ENCODE measurements around the gene TLE1. TPM values are rescaled to one million over a fixed set of nuclear protein-coding genes. Genes with fewer than 3 reads are reported as not detected.
"Not testable (repeated sequence)": the region's sequence is repeated elsewhere in the genome, so short reads cannot be mapped to it uniquely, and the experiment has no call there.

The TLE1 gene
- total and polyA plus RNA-seq, 9 donors, result 25.8 to 58.1 (median 41.1) TPM

DNA sequence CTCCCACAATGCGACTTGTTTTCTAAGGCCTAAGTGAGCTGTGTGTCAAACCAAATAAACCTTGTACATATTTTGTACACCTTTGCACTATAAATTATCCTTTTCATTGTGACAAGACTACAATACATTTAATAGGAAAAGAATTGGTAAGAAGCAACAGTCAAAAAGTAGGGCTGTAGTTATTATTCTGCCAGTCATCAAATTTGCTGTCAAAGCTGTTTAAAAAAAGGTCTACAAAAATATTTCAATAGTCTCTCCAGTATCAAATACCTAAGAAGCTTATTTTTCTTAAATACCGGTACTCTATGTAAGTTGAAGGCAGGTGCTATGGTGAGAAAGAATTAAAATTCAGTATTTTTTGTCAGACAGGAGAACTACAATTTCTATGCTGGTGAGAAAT lies 40.5 kb downstream of the TLE1 start:
- intact Hi-C loops (cut with DNase I), result no loop called here
- WGBS, 3 donors, result 70 to 92% (median 82%) methylated on average over 2 of the region's 2 CpGs

DNA sequence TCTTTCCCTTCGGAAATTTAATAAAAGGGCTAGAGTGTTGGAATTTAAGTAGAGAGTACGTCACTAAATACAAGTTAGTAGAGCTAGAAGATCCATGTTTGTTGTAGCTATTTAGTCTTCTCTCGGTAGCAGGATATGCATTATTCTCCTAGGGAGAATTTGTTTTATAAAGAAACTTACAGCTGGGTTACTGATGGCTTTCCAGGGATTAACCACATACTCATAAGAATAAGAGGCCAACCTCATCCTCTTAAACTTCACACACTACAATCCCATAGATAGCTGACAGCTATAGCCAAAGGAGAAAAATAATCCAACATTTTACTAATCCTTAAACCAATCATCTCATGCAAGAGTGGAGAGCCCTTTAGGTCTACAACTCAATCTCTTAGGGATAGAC lies 43.0 kb downstream of the TLE1 start:
- no peak overlapping the region for H3K27ac ChIP-seq
- WGBS, 3 donors, result 88 to 93% (median 92%) methylated on average over 3 of the region's 3 CpGs
- H3K27me3 ChIP-seq, result no peaks in the 10 kb centered on the region
- intact Hi-C loops (cut with DNase I), result no loop called here
- H3K36me3 ChIP-seq, result no peaks in the 10 kb centered on the region
- no peaks in the 10 kb centered on the region for H3K4me1 ChIP-seq (ENCODE audit: insufficient read depth)
- H3K9me3 ChIP-seq, result no peaks in the 10 kb centered on the region
- TF ChIP-seq, protein P1, sequence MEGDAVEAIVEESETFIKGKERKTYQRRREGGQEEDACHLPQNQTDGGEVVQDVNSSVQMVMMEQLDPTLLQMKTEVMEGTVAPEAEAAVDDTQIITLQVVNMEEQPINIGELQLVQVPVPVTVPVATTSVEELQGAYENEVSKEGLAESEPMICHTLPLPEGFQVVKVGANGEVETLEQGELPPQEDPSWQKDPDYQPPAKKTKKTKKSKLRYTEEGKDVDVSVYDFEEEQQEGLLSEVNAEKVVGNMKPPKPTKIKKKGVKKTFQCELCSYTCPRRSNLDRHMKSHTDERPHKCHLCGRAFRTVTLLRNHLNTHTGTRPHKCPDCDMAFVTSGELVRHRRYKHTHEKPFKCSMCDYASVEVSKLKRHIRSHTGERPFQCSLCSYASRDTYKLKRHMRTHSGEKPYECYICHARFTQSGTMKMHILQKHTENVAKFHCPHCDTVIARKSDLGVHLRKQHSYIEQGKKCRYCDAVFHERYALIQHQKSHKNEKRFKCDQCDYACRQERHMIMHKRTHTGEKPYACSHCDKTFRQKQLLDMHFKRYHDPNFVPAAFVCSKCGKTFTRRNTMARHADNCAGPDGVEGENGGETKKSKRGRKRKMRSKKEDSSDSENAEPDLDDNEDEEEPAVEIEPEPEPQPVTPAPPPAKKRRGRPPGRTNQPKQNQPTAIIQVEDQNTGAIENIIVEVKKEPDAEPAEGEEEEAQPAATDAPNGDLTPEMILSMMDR (IDR thresholded peaks at IDR 0.05), result no peak
- TF ChIP-seq EP300 (IDR thresholded peaks at IDR 0.05), result no peak
- no peak for TF ChIP-seq POLR2A (IDR thresholded peaks at IDR 0.05)
- no peak for DNase-seq
- H3K4me3 ChIP-seq, result no peak overlapping the region

More for the DNA sequence above, 40.5 kb downstream of the TLE1 start:
- TF ChIP-seq EP300 (IDR thresholded peaks at IDR 0.05) (no peak), POLR2A (IDR thresholded peaks at IDR 0.05) (no peak)
- TF ChIP-seq, protein P1 (IDR thresholded peaks at IDR 0.05), result no peak
- no peaks in the 10 kb centered on the region for H3K27me3 ChIP-seq
- H3K9me3 ChIP-seq, result no peaks in the 10 kb centered on the region
- DNase-seq, result no peak
- H3K4me1 ChIP-seq (ENCODE audit: insufficient read depth), result peaks cover 2% of the 10 kb centered on the region
- no peak overlapping the region for H3K4me3 ChIP-seq
- H3K36me3 ChIP-seq, result no peaks in the 10 kb centered on the region
- no peak overlapping the region for H3K27ac ChIP-seq

DNA sequence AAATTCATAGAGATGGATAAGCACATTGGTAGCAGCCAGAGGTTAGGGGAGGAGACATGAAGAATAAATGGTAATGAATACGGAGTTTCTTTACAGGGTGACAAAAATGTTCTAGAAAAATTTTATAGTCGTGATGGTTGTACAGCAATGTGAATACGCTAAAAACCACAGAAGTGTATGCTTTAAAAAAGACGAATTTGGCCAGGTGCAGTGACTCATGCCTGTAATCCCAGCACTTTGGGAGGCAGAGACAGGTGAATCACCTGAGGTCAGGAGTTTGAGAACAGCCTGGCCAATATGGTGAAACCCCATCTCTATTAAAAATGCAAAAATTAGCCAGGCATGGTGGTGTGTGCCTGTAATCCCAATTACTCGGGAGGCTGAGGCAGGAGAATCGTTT lies 44.8 kb downstream of the TLE1 start:
- H3K27me3 ChIP-seq; H3K36me3 ChIP-seq; intact Hi-C loops (cut with DNase I); H3K9me3 ChIP-seq; DNase-seq; H3K4me1 ChIP-seq (ENCODE audit: insufficient read depth); H3K4me3 ChIP-seq; H3K27ac ChIP-seq: not testable (repeated sequence)
- 75 to 86% (median 76%) methylated on average over 6 of the region's 6 CpGs for WGBS, 3 donors

DNA sequence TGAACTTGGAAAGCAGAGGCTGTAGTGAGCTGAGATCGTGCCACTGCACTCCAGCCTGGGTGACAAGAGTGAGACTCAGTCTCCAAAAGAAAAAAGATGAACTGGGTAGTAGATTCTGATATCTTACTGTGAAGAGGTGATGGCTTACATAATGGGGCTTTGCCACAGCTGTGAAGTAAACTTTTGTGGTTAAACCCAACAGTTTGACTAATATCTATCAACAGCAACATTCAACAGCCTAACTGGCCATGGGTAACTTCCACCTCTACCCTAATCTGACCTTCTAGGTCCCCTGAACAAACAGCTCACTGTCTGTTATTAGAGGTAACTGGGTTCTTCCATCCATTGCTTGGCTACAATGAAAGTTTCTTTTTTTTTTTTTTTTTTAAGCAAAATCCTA lies 52.1 kb downstream of the TLE1 start:
- Histone ChIP-seq H3K9me3 (no peaks in the 10 kb centered on the region), H3K36me3 (no peaks in the 10 kb centered on the region), H3K27ac (no peak overlapping the region), H3K4me3 (no peak overlapping the region), H3K27me3 (no peaks in the 10 kb centered on the region), H3K4me1 (ENCODE audit: insufficient read depth) (no peaks in the 10 kb centered on the region)
- no peak for DNase-seq
- TF ChIP-seq, protein P1 (IDR thresholded peaks at IDR 0.05), result no peak
- TF ChIP-seq EP300 (IDR thresholded peaks at IDR 0.05) (no peak), POLR2A (IDR thresholded peaks at IDR 0.05) (no peak)
- 89 to 100% (median 96%) methylated on average over 1 of the region's 1 CpG for WGBS, 3 donors
- intact Hi-C loops (cut with DNase I), result no loop called here

DNA sequence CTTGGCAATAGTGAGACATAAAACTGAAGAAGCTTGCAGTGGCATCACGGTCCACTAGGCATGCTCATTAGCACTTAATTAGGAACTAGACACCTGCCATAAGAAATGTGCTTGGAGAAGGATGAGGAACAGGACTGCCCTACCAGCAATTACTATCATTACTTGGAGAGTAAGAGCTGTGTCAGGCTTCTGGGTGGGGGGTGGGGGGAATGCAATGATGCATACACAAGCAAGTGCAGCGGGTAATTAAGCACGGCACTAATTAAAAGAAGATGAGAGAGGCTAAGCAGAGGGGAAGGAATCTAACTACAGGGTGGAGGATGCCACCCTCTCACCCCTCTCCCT lies 53.1 kb downstream of the TLE1 start:
- intact Hi-C loops (cut with DNase I), result no loop called here
- Histone ChIP-seq H3K4me3 (no peak overlapping the region), H3K9me3 (no peaks in the 10 kb centered on the region), H3K4me1 (ENCODE audit: insufficient read depth) (no peaks in the 10 kb centered on the region), H3K27ac (no peak overlapping the region), H3K27me3 (no peaks in the 10 kb centered on the region), H3K36me3 (no peaks in the 10 kb centered on the region)
- 82 to 89% (median 87%) methylated on average over 3 of the region's 3 CpGs for WGBS, 3 donors
- TF ChIP-seq, protein P1 (IDR thresholded peaks at IDR 0.05), result no peak
- TF ChIP-seq POLR2A (IDR thresholded peaks at IDR 0.05) (no peak), EP300 (IDR thresholded peaks at IDR 0.05) (no peak)
- DNase-seq, result no peak
